ENCODE measurements around the gene CCSER1.
A peak's percentile ranks its signal among the peaks of the same experiment; 100 is the strongest.
"Not testable (repeated sequence)": the region's sequence is repeated elsewhere in the genome, so short reads cannot be mapped to it uniquely, and the experiment has no call there.

The CCSER1 gene

DNA sequence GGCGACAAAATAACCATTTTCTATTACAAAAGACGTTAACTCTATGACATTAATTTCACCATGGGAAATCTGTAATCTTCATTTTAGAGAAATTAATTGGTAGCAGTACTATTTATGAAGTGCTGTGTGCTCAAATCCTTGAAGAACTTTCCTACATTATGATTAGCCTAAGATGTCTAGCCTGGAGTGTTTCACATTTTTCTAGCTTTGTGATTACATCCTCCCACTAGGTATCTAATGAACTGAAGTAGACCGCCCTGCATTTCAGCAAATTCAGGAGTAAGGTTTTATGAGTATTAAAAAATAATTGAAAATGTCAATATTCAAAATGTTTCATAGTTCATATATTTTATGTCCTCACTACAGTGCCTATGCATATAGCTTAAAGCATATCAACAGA is 713.1 kb downstream of the CCSER1 start:
- no peak for DNase-seq (ENCODE audit: low read depth)

GRCh38 chr4:90840828-90841227 is 713.6 kb downstream of the CCSER1 start:
- peak; percentile 14 for DNase-seq (ENCODE audit: low read depth)

DNA sequence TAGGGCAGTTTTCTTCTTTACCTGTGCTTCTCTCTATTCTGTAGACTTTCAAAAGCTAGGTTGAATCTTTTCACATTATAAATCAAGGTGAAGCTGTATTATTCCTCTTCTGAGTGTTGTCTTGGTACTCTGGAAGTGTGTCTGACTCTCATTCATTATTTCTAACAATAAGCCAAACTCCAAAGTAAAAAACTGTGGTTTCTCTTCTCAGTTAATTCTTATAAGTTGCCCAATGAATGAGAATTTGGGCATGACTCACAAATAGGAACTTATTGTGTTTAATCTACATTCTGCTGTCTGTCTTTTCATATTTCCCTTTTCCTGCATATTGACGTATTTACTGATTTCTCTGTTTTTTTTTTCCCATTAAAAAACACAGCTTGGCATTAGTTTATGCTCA is 714.5 kb downstream of the CCSER1 start:
- peak; percentile 77 for DNase-seq (ENCODE audit: low read depth)

- peak; percentile 12 for DNase-seq (ENCODE audit: low read depth)
Observed at GRCh38 chr4:90842960-90843359, 715.8 kb downstream of the CCSER1 start.

DNA sequence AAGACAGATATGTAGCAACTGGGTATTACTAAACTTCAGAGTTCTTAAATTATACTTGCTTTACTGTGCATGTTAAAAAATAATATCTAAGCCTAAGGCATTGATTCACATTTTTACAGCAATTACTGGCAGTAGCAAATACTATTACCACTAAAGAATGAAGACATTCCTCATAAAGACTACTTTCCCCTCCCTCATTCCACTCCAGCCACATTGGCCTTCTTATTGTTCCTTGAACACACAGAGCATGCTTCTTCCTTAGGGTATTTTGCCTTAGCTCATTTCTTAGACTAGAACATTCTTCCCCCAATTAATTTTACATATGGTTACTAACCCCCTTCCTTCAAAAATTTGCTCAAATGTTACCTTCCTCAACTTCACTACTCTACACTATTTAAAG is 717.0 kb downstream of the CCSER1 start:
- DNase-seq (ENCODE audit: low read depth) = peak; percentile 40

- DNase-seq (ENCODE audit: low read depth) = peak; percentile 35
Observed at GRCh38 chr4:90845777-90846176, 718.6 kb downstream of the CCSER1 start.

DNA sequence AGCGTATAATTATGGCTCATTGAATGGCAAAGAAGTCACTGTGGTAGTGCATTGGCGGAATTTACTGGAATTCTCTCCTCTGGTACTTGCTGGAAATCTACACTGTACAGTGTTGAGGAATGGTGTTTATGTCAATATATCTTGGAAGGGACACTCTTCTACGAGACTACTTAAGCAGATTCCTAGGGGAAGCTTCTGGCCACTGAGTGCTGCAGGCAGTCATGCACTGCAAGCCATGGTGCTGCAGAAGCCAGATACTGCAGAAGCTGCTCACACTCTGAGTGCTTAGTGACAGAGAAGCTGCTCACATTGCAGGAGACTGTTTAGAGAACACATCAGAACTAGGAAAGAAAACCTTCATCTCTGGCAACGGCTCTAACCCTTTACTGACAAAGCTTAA is 725.0 kb downstream of the CCSER1 start:
- no peak for DNase-seq (ENCODE audit: low read depth)

- peak; percentile 37 for DNase-seq (ENCODE audit: low read depth)
Observed at GRCh38 chr4:90855111-90855510, 727.9 kb downstream of the CCSER1 start.

GRCh38 chr4:90857081-90857820 is 730.1 kb downstream of the CCSER1 start:
- no peak for DNase-seq (ENCODE audit: low read depth)

DNA sequence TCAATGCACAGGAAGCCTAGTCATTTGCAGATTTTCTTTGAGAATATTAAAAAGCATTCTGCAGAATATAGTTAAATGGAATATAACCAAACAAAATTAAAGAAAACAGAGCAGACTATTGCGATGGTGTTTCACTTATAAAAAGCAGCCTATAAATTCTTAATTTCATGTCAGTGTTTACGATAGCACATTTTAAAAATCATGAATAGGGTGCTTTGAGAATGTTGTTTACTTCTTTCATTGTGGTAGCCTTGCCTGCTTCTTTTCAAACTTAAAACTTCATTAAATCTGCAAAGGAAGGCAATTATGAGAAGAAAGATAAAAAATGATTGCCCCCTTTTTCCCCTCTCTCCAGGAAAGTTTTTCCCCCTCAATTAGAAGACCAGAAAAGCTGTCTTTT is 748.6 kb downstream of the CCSER1 start:
- DNase-seq (ENCODE audit: low read depth) = no peak

DNA sequence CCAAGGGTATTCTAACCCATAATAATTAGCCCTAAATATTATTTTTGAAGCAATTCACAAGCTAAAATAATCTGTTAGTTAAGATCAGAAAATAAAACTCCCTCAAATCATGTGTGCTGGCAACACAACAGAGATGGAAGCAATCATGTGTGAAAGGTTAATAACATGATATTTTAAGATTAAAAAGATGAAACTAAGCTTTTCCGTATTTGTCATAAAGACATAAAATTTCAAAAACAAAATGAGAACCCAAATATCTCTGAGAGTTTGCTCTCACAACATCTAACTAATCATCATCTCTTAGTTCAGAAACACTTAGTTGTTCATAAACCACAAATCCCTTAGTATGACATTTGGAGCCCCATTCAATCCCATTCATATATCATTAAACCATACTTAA is 749.1 kb downstream of the CCSER1 start:
- no peak for DNase-seq (ENCODE audit: low read depth)

GRCh38 chr4:90883519-90883918 is 756.3 kb downstream of the CCSER1 start:
- no peak for DNase-seq (ENCODE audit: low read depth)

DNA sequence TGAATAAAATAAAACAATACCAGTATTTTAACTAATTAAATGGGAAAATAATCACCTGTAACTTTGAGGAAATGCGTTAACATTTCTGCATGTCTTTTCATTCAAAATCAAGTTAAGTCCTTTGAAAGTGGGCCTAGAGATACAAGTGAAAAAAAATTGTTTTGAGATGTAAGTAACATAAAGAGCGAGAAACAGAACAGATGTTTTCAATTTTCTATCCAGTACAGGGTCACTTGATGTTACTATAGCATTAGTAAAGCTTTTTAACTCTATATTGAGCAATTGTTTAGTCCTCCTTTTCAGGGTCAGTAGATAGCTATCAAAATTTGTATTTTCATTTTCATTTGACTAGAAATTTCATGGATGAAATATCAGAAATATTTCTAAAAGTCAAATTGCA is 761.4 kb downstream of the CCSER1 start:
- DNase-seq (ENCODE audit: low read depth) = peak; percentile 1

GRCh38 chr4:90889171-90889570 is 762.0 kb downstream of the CCSER1 start:
- DNase-seq (ENCODE audit: low read depth) = peak; percentile 32

GRCh38 chr4:90903413-90903812 is 776.2 kb downstream of the CCSER1 start:
- not testable (repeated sequence) for DNase-seq (ENCODE audit: low read depth)

DNA sequence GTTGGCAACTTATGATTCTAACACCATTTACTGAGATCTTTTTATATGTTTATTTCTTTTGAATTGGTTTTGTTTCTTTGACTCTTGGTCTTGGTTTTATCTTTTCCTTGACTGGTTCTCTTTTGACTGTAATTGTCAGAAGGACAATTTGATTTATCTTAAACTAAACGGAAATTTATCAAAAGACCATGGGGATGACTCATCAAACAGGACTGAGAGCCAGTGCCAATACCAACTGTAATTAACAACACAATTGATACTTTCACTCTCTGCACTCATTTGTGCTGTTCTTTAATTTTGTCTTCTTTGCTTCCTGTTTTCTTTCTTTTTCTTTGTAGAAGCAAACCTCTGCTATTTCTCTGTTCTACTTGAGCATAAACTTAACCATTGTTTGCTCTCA is 776.8 kb downstream of the CCSER1 start:
- DNase-seq (ENCODE audit: low read depth) = no peak

DNA sequence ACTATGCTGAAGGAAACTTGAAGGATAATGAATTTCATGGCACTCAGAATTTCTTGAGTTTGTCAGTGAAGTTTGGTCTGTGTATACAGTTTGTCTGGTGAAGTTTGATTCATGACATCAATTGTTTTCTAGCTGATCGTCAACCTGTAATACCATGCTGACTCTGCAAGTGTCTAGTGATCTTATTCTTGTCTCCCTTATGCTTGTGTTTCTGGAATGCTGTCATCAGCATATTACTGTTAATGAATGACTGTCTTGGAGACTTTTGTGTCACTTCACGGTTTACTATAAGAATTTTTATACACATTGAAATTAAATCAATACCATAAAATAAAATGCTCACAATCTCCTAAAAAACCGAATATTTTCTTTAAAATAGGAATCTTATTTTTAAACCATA is 779.0 kb downstream of the CCSER1 start:
- no peak for DNase-seq (ENCODE audit: low read depth)

- not testable (repeated sequence) for DNase-seq (ENCODE audit: low read depth)
Observed at GRCh38 chr4:90911724-90912434, 784.7 kb downstream of the CCSER1 start.

- no peak for DNase-seq (ENCODE audit: low read depth)
Observed at GRCh38 chr4:90922174-90922573, 795.0 kb downstream of the CCSER1 start.

- DNase-seq (ENCODE audit: low read depth) = no peak
Observed at GRCh38 chr4:90926957-90927356, 799.8 kb downstream of the CCSER1 start.

DNA sequence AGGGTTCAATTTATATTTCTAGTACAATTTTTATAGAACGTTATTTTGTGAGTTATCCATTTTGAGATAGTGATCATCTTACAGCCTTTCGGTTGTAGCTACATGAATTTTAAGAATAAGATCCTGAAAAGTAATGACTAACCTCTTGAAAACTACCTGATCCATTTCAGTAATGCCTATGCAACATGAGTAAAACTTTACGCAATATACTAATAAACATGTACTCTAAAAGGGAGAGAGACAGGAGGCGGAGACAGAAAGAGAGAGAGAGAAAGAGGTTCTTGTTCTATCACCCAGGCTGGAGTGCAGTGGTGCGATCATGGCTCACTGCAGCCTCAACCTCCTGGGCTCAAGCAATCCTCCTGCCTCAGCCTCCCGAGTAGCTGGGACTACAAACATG is 816.1 kb downstream of the CCSER1 start:
- peak; percentile 7 for DNase-seq (ENCODE audit: low read depth)

- no peak for DNase-seq (ENCODE audit: low read depth)
Observed at GRCh38 chr4:90946945-90947344, 819.8 kb downstream of the CCSER1 start.

- DNase-seq (ENCODE audit: low read depth) = peak; percentile 12
Observed at GRCh38 chr4:90950385-90950841, 823.2 kb downstream of the CCSER1 start.

- DNase-seq (ENCODE audit: low read depth) = peak; percentile 93
Observed at GRCh38 chr4:90951037-90951436, 823.8 kb downstream of the CCSER1 start.
